DMS 273 (cell line): Measurements from ENCODE around the gene SMAP2.
"Not testable (repeated sequence)": the region's sequence is repeated elsewhere in the genome, so short reads cannot be mapped to it uniquely, and the experiment has no call there.

ENCODE experiments used
- DNase-seq: peaks from one replicate; lab custom pipeline; 2025; ENCODE audit not compliant: unreplicated experiment; lab: John Stamatoyannopoulos, UW

The SMAP2 gene

GRCh38 chr1:40373323-40374283, at the start of gene SMAP2:
Gene SMAP2, plus strand, starts transcription at chr1:40373727. Its CDS starts 394 bp downstream, at chr1:40374121.
- DNase-seq, result peak; percentile 100

GRCh38 chr1:40331403-40331802, 42.1 kb upstream of the SMAP2 start:
- not testable (repeated sequence) for DNase-seq

GRCh38 chr1:40332695-40333094, 40.8 kb upstream of the SMAP2 start:
- DNase-seq, result no peak

GRCh38 chr1:40337443-40337842, 36.1 kb upstream of the SMAP2 start:
- DNase-seq, result no peak

- DNase-seq, result peak; percentile 100
These were observed 34.6 kb upstream of the SMAP2 start for GRCh38 chr1:40338745-40339419.

GRCh38 chr1:40339420-40340323, 33.9 kb upstream of the SMAP2 start:
- peak; percentile 94 for DNase-seq

GRCh38 chr1:40341491-40342380, 31.8 kb upstream of the SMAP2 start:
- no peak for DNase-seq

- DNase-seq, result not testable (repeated sequence)
These were observed 31.2 kb upstream of the SMAP2 start for GRCh38 chr1:40342381-40342717.

GRCh38 chr1:40344597-40344996, 28.9 kb upstream of the SMAP2 start:
- peak; percentile 86 for DNase-seq

GRCh38 chr1:40350391-40350790, 23.1 kb upstream of the SMAP2 start:
- no peak for DNase-seq

- no peak for DNase-seq
These were observed 22.4 kb upstream of the SMAP2 start for GRCh38 chr1:40351124-40351523.

- no peak for DNase-seq
These were observed 21.4 kb upstream of the SMAP2 start for GRCh38 chr1:40352126-40352525.

- DNase-seq, result no peak
These were observed 20.4 kb upstream of the SMAP2 start for GRCh38 chr1:40353082-40353481.

- no peak for DNase-seq
These were observed 15.9 kb upstream of the SMAP2 start for GRCh38 chr1:40357625-40358024.

- no peak for DNase-seq
These were observed 12.9 kb upstream of the SMAP2 start for GRCh38 chr1:40360631-40361030.

GRCh38 chr1:40361201-40361600, 12.3 kb upstream of the SMAP2 start:
- no peak for DNase-seq

- DNase-seq, result no peak
These were observed 11.9 kb upstream of the SMAP2 start for GRCh38 chr1:40361637-40362036.

GRCh38 chr1:40362199-40362598, 11.3 kb upstream of the SMAP2 start:
- no peak for DNase-seq

- DNase-seq, result no peak
These were observed 10.8 kb upstream of the SMAP2 start for GRCh38 chr1:40362699-40363098.

GRCh38 chr1:40363721-40364120, 9.8 kb upstream of the SMAP2 start:
- DNase-seq, result peak; percentile 99
